ENCODE data around the gene RAB27A. TPM values are rescaled to one million over a fixed set of nuclear protein-coding genes. Genes with fewer than 3 reads are reported as not detected.

RAB27A gene
- total and polyA plus RNA-seq, 10 of the 15 experiments (the other 5 are each of a cell fraction or from before 2014, with no cell fraction given), result 13.3 to 139 (median 35.2) TPM

DNA sequence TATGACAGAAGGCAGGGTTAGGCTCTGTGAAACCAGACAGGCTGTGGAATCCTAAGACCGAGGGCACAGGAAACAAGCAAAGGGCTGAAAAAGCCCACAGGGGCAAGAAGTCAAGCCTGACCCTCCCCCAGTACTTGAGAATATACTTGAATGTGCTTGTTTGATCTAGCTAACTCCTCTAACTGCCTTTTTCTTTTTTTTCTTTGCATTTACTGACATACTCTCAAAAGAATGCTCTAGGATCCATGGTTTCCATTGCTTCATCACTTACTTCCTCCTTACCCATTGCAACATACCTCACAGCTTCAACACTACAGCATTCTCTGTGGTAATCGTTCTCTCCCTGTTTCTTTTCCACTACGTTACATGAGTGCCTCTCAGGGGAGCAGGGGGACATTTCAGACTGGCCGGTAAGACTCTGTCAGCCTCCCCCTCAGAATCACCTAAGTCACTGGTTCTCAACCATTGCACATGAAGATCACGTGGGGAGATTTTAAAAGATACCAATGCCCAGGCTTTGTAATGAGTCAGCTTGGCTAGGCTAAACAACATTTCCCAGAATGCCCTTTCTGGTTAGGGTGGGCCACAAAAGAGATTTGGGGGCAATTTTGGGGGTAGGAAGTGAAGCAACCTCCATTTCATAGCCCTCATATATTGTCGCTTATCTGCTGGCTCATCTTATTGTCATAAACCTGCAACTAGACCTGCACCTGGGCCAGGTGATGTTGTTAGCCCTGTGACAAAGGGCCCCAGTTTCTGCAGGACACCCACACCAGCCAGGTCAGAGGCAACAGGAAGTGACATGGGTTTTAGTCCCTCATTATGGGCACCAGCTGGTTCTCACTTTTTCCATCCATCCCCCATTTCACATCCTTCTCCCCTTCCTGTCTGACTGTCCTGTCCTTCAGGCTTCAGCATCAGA is 68.3 kb downstream of the RAB27A start (continued):
- TF ChIP-seq, protein P1, sequence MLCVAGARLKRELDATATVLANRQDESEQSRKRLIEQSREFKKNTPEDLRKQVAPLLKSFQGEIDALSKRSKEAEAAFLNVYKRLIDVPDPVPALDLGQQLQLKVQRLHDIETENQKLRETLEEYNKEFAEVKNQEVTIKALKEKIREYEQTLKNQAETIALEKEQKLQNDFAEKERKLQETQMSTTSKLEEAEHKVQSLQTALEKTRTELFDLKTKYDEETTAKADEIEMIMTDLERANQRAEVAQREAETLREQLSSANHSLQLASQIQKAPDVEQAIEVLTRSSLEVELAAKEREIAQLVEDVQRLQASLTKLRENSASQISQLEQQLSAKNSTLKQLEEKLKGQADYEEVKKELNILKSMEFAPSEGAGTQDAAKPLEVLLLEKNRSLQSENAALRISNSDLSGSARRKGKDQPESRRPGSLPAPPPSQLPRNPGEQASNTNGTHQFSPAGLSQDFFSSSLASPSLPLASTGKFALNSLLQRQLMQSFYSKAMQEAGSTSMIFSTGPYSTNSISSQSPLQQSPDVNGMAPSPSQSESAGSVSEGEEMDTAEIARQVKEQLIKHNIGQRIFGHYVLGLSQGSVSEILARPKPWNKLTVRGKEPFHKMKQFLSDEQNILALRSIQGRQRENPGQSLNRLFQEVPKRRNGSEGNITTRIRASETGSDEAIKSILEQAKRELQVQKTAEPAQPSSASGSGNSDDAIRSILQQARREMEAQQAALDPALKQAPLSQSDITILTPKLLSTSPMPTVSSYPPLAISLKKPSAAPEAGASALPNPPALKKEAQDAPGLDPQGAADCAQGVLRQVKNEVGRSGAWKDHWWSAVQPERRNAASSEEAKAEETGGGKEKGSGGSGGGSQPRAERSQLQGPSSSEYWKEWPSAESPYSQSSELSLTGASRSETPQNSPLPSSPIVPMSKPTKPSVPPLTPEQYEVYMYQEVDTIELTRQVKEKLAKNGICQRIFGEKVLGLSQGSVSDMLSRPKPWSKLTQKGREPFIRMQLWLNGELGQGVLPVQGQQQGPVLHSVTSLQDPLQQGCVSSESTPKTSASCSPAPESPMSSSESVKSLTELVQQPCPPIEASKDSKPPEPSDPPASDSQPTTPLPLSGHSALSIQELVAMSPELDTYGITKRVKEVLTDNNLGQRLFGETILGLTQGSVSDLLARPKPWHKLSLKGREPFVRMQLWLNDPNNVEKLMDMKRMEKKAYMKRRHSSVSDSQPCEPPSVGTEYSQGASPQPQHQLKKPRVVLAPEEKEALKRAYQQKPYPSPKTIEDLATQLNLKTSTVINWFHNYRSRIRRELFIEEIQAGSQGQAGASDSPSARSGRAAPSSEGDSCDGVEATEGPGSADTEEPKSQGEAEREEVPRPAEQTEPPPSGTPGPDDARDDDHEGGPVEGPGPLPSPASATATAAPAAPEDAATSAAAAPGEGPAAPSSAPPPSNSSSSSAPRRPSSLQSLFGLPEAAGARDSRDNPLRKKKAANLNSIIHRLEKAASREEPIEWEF (IDR thresholded peaks at IDR 0.05; ENCODE audit: insufficient replicate concordance, low read depth, low read length), result peak; percentile 22
- TF ChIP-seq POU2F2 (IDR thresholded peaks at IDR 0.05; ENCODE audit: borderline replicate concordance, low read depth, low read length) (no peak), MYB (IDR thresholded peaks at IDR 0.05; ENCODE audit: borderline replicate concordance, low read depth, low read length) (peak; percentile 34; the same call in 1 of the 2 replicates), MTA2 (IDR thresholded peaks at IDR 0.05; ENCODE audit: low read depth) (0 out of 2 replicates have a peak, but pooled peaks have one; percentile 32), NR2F1 (conservative IDR thresholded peaks at IDR 0.05) (peak; percentile 44), NFIC (IDR thresholded peaks at IDR 0.05; ENCODE audit: low read depth, low read length) (peak; percentile 16; the same call in 1 of the 2 replicates), NR2C1 (IDR thresholded peaks at IDR 0.05) (peak; percentile 61), PML (IDR thresholded peaks at IDR 0.05; ENCODE audit: low read length) (0 out of 2 replicates have a peak, but pooled peaks have one; percentile 35), ASH2L (IDR thresholded peaks at IDR 0.05; ENCODE audit: borderline replicate concordance, low read depth) (no peak), DPF2 (IDR thresholded peaks at IDR 0.05) (0 out of 2 replicates have a peak, but pooled peaks have one; percentile 38), SMAD5 (IDR thresholded peaks at IDR 0.05; ENCODE audit: low read depth) (no peak), ZNF274 (IDR thresholded peaks at IDR 0.05; ENCODE audit: insufficient read depth, insufficient read length) (no peak), NBN (IDR thresholded peaks at IDR 0.05) (peak; percentile 63; the same call in 1 of the 2 replicates), CREM (IDR thresholded peaks at IDR 0.05; ENCODE audit: low read depth) (peak; percentile 59; the same call in 1 of the 2 replicates), RAD21 (IDR thresholded peaks at IDR 0.05; ENCODE audit: insufficient read depth, low read depth, low read length) (0 out of 2 replicates have a peak, but pooled peaks have one; percentile 2)
- TF ChIP-seq, protein P2, sequence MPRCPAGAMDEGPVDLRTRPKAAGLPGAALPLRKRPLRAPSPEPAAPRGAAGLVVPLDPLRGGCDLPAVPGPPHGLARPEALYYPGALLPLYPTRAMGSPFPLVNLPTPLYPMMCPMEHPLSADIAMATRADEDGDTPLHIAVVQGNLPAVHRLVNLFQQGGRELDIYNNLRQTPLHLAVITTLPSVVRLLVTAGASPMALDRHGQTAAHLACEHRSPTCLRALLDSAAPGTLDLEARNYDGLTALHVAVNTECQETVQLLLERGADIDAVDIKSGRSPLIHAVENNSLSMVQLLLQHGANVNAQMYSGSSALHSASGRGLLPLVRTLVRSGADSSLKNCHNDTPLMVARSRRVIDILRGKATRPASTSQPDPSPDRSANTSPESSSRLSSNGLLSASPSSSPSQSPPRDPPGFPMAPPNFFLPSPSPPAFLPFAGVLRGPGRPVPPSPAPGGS (IDR thresholded peaks at IDR 0.05; ENCODE audit: borderline replicate concordance, insufficient read depth, low read depth, low read length, poor library complexity, severe bottlenecking), result peak; percentile 65
- TF ChIP-seq, protein P3, sequence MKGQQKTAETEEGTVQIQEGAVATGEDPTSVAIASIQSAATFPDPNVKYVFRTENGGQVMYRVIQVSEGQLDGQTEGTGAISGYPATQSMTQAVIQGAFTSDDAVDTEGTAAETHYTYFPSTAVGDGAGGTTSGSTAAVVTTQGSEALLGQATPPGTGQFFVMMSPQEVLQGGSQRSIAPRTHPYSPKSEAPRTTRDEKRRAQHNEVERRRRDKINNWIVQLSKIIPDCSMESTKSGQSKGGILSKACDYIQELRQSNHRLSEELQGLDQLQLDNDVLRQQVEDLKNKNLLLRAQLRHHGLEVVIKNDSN (IDR thresholded peaks at IDR 0.05; ENCODE audit: borderline replicate concordance, extremely low read length, insufficient read depth, low read depth, low read length), result peak; percentile 24
- TF ChIP-seq, protein P4, sequence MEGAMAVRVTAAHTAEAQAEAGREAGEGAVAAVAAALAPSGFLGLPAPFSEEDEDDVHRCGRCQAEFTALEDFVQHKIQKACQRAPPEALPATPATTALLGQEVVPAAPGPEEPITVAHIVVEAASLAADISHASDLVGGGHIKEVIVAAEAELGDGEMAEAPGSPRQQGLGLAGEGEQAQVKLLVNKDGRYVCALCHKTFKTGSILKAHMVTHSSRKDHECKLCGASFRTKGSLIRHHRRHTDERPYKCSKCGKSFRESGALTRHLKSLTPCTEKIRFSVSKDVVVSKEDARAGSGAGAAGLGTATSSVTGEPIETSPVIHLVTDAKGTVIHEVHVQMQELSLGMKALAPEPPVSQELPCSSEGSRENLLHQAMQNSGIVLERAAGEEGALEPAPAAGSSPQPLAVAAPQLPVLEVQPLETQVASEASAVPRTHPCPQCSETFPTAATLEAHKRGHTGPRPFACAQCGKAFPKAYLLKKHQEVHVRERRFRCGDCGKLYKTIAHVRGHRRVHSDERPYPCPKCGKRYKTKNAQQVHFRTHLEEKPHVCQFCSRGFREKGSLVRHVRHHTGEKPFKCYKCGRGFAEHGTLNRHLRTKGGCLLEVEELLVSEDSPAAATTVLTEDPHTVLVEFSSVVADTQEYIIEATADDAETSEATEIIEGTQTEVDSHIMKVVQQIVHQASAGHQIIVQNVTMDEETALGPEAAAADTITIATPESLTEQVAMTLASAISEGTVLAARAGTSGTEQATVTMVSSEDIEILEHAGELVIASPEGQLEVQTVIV (IDR thresholded peaks at IDR 0.05; ENCODE audit: borderline replicate concordance, partially characterized antibody), result no peak
